DMS153 treated with DMSO at 0.1 percent for 48 hours (cell line): ENCODE measurements around the gene YIPF4.
"Not testable (repeated sequence)": the region's sequence is repeated elsewhere in the genome, so short reads cannot be mapped to it uniquely, and the experiment has no call there.

ENCODE experiments used
- DNase-seq: peaks from one replicate; lab custom pipeline; 2025; ENCODE audit not compliant: unreplicated experiment; lab: John Stamatoyannopoulos, UW

The YIPF4 gene

DNA sequence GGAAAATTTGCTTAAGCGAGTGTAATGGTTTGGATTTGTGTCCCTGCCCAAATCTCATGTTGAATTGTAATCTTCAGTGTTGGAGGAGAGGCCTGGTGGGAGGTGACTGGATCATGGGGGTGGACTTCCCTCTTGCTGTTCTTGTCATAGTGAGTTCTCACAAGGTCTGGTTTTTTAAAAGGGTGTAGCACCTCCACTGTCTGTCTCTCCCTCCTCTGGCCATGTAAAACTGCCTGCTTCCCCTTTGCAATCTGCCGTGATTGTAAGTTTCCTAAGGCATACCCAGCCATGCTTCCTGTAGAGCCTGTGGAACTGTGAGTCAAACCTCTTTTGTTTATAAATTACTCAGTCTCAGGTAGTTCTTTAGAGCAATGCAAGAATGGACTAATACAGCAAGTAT lies 6.6 kb downstream of the YIPF4 start:
- DNase-seq, result no peak

DNA sequence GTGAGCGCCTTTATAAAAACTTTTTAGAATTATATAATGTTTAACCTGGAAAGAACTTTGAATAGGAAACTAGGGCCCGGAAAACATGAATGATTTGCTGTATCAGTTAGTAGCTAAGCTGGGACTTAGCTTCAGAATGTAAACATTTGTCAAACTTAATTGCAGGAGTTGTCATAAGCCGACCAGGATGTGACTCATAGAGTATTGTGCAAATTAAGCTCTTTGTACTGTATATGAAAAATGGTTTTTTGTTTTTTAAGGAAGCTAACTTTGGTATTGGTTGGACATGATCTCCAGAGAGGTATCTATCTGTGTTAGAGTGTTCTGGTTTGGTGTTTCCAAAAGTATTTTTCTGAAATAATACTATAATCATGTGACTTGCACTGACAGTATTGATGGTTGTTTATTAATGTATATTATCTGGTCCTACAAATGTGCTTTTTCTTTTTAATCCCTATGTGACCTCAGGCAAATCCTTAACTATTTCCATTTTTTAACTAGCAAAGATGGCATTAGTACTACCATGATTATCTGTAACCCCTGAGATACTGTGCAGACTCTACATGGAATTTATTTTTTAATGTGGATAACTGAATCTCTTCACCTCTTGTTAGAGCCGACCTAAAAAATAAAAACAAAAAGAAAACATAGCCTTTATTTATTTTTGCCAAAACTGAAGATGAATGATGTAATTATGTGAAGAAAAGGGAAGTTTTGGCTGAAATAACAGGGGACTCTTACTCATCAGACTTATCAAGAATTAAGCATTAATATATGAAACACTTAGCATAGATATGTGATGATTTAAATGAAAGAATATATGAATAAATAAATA lies 11.7 kb downstream of the YIPF4 start:
- no peak for DNase-seq

DNA sequence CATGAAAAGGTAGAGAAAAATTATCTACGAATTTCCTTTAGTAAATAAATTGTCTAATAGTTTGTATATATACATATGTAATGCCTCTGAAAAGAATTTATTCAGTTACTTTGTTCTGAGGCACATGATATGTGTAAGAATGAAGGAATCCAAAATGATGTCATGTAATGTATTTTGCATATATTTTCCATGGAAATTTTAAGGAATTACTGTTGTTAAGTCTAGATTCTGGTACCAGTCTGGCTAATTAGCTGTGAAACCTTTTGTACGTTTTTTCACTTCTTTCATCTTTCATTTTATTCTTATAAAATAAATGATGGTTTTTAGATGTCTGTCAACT lies 12.3 kb downstream of the YIPF4 start:
- DNase-seq, result no peak

DNA sequence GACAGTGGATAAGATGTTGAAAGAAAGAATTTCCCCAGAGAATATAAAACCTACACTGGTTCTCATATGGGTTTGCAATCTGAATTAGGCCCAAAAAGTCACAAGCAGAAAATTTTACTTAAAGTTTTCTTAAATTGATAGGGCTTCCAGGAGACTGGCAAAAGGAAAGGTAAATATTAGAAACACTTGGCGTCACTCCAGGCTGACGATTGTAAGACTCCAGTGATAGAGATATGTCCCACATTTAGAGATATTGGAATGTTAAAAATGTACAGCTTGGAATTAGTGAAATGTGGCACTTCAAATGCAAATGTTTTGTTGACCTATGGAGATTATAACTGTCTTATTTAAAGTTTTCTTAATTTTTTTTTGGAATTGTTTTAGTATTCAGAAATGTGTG lies 14.0 kb downstream of the YIPF4 start:
- no peak for DNase-seq

DNA sequence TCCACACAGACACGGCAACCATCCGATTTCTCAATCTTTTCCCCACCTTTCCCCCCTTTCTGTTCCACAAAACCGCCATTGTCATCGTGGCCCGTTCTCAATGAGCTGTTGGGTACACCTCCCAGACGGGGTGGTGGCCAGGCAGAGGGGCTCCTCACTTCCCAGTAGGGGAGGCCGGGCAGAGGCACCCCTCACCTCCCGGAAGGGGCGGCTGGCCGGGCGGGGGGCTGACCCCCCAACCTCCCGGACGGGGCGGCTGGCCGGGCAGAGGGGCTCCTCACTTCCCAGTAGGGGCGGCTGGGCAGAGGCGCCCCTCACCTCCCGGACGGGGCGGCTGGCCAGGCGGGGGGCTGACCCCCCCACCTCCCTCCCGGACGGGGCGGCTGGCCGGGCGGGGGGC lies 15.8 kb downstream of the YIPF4 start:
- DNase-seq, result not testable (repeated sequence)

DNA sequence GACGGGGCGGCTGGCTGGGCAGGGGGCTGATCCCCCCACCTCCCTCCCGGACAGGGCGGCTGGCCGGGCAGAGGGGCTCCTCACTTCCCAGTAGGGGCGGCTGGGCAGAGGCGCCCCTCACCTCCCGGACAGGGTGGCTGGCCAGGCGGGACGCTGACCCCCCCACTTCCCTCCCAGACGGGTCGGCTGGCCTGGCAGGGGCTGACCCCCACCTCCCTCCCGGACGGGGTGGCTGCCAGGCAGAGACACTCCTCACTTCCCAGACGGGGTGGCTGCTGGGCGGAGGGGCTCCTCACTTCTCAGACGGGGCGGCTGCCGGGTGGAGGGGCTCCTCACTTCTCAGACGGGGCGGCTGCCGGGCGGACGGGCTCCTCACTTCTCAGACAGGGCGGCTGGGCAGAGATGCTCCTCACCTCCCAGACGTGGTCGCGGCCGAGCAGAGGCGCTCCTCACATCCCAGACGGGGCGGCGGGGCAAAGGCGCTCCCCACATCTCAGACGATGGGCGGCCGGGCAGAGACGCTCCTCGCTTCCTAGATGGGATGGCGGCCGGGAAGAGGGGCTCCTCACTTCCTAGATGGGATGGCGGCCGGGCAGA lies 16.4 kb downstream of the YIPF4 start:
- DNase-seq, result not testable (repeated sequence)

DNA sequence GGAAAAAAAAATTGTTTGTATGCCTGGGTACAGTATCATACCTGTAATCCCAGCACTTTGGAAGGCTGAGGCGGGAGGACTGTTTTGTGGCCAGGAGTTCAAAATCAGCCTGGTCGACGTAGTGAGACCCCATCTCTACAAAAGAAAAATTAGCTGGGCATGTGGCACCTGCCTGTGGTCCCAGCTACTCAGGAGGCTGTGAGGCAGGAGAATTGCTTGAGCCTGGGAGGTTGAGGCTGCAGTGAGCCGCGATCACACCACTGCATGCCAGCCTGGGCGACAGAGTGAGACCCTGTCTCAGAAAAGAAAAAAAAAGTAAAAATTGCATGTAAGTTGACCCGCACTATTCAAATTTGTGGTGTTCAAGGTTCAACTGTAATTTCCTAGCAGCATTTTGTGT lies 32.9 kb downstream of the YIPF4 start:
- no peak for DNase-seq

DNA sequence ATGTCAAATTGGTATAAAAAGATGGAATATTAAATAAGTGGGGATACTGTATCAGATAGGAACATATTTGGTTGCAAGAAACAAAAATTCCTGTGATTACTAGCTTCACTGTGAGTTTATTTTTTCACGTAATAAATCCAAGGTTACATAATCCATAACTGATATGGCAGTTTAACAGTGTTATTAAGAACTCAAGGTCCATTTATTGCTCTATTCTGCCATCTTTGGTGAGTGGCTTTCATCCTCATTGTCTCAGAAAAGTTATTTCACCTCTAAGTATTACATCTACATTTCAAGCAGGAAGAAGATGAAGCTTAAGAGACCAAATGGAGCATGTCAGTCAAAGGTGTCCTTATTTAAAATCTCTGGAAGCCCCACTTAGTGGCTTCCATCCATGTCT lies 37.2 kb downstream of the YIPF4 start:
- DNase-seq, result no peak

DNA sequence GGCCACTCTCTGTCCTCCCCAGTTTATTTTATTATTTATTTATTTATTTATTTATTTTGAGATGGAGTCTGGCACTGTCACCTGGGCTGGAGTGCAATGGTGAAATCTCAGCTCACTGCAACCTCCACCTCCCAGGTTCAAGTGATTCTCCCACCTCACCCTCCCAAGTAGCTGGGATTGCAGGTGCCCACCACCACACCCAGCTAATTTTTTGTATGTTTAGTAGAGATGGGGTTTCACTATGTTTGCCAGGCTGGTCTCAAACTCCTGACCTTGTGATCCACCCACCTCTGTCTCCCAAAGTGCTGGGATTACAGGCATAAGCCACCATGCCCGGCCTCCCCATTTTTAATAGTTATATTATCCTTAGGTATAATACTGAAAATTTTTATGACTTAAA lies 51.0 kb downstream of the YIPF4 start:
- DNase-seq, result not testable (repeated sequence)

DNA sequence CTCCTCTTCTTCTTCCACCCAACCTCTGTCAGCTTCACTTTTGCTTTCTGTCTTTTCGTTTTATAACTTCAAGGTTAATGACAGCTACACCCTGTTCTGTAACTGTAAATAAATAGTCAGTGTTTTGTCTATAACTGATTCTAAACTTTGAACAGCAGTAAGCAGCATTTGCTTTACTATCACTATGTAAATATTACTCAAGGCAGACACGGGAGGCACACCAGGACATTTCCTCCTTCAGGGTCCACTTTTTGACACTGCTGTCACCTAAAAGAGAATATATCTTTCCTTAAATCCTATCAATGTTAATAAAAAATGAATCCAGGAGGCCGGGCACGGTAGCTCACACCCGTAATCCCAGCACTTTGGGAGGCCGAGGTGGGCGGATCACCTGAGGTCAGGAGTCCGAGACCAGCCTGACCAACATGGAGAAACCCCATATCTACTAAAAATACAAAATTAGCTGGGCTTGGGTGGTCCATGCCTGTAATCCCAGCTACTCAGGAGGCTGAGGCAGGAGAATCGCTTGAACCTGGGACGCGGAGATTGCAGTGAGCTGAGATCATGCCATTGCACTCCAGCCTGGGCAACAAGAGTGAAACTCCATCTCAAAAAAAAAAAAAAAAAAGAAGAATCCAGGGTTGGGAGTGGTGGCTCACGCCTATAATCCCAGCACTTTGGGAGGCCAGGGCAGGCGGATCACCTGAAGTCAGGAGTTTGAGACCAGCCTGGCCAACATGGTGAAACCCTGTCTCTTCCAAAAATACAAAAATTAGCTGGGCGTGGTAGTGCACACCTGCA lies 51.7 kb downstream of the YIPF4 start:
- not testable (repeated sequence) for DNase-seq

DNA sequence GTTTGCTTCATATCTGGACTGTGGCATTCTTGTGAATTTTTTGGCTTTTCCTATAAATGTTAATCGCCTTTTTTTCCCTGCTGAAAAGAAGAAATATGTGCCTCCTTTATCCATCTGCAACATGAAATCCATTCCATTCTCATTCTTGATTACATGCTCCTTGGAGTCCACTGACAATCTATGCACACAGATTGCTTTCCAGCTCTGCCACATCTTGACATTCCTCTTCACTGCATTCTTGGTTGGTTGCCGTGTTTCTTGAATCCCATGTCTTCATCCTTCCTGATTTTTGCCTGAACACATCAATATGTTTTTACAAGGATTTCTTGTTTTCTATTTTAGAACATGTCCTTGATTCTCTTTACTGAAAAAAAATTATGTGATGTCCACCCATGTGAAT lies 52.4 kb downstream of the YIPF4 start:
- DNase-seq, result no peak

DNA sequence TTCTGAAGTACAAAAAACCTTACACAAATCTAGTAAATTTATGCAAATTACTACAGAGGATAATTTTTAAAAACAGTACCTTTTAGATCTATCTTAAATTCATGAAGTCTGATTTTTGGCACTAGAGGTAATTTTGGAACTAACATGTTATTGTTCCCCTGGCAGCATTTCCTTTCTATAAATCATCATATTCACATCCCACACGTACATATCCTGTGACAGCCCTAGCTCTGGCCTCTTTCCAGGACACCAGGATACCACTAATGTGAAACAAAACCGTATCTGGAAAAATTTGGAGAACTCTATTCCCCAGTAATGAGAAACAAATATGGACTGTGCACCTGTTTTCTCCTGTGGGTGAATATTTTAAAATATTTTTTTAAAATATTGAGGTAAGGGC lies 65.1 kb downstream of the YIPF4 start:
- DNase-seq, result no peak

DNA sequence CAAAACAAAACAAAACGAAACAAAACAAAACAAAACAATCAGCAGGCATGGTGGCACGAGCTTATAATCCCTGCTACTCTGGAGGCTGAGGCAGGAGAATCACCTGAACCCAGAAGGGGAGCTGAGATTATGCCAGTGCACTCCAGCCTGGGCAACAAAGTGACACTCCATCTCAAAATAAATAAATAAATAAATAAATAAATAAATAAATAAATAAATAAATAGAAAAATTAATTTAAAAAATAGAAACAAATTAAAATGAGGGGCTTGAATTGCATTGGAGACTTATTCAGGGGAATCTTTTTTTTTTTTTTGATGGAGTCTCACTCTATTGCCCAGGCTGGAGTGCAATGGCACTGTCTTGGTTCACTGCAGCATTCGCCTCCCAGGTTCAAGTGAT lies 73.1 kb downstream of the YIPF4 start:
- not testable (repeated sequence) for DNase-seq

DNA sequence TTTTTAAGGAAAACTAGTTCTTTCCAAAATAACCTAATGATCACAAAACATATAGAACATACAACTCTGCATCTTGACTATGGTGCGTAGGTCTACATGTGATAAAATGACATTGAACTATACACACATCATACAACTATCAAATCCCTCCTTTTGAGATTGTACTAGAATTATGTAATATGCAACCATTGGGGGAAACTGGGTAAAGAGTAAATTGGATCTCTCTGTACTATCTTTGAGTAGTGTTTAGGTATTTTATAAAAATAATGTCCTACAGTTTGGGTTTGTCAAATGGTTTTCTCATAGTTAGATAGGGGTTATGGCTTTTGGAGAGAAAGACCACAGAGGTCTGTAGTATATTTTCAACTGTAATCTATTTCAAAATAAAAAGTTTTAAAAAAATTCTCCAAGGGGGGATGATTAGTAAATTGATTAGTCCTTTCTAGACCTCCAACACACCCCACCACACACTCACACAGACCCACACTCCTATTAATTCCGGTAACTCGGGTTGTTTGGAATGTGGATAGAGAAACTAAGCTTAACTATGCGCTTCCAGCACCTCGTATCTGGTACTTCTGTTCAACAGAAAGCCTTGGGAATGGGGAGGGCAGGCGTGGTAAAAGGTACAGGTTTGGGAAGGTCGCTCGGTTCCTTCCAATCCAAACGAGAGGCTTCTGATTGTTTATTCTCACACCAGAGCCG lies 78.4 kb downstream of the YIPF4 start:
- DNase-seq, result peak; percentile 60

DNA sequence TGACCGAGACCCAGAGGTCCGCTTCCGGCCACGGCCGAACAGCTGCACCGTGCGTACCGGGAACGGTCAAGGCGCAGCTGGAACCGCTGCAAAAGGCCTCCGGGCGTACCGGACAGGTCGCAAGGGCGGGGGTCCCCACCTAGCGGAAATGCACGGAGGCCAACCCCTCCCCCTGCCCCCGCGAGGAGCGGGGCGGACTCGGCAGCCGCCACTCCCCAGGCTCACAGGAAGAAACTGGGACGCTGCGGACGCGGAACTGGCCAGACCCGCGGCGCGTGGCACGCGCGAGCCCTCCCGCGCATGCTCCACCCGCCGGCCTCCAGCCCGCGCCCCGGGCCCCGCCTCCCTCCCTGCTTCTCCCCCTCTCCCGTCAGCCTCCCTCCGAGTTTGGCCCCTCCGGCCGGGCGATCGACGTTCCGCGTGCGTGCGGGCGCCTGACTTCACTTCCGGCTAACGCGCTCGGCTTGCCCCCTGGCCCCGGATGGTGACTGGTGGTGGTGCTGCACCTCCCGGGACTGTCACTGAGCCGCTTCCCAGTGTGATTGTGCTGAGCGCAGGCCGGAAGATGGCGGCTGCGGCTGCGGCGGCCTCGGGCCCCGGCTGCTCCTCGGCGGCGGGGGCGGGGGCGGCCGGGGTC lies 79.1 kb downstream of the YIPF4 start, which contains the start of gene BIRC6:
TSS of gene BIRC6 (plus strand) at position 343 of the 637 bp plus-strand sequence. CDS start at position 482, 139 bp downstream.
- DNase-seq, result peak; percentile 88

DNA sequence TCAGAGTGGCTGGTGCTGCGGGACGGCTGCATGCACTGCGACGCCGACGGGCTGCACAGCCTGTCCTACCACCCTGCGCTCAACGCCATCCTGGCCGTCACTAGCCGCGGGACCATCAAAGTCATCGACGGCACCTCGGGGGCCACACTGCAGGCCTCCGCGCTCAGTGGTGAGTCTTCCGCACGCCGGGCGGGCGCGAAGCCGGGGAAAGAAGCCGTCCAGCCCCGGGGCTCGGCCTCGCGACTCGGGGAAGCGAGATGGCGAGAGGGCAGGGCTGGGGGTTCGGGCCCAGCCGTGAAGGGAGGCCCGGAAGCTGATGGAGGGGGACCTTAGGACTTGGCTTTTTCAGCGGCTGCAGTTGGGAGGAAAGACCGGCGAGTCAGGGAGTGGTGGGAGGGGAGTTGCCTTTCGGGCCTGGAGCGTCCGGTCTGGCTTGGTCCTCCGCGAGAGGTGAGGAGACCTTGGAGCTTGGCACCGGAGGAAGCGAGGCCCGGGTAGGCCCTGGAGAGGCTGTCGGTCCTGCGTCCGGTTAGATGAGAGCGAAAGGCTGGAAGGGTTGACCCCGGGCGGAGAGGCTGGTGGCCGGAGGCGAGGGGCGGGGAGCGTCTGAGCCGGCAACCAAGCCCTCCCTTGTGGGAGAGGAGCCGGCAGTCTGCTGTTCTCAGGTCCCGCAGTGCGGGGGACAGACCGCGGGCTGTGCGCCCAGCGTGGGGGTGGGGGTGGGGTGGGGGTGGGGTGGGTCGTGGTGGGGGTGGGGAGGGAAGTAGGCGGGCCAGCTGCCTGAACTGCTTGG lies 79.8 kb downstream of the YIPF4 start:
- no peak for DNase-seq

DNA sequence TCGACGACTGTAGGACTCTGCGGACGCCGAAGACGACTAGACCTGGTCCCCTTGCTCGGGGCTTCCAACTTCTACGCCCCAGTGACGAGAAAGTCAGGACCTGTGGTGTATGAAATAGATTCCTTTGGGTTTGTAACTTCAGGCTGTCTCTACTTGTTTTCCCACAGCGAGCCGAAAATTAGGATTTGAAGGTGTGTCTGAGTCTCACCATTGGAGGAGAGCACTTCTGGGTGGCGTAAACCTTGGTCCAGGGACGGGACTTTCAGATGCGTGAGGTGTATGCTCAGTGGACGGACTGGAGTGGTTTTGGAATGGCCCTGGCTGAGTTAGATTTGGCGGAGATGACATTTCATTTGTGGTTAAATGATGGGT lies 80.4 kb downstream of the YIPF4 start:
- no peak for DNase-seq

DNA sequence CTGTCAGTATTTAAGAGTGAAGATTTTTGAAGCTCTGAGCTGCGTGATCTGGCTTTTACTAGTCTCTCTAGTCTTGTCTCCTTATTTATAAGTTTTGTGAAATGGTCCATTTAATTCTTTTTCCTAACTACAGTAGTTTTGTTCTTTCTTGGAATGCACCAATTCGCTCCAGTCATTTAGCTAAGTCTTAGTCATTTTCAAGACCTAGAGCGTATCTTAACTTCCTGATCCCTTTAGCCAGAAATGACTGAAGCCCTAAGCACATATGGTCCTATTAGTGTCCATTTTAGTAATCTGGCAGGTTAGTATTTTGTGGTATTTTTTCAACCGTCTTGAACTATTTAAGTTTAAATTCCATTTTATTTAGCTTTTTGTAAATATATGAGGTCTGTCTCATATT lies 82.7 kb downstream of the YIPF4 start:
- no peak for DNase-seq

DNA sequence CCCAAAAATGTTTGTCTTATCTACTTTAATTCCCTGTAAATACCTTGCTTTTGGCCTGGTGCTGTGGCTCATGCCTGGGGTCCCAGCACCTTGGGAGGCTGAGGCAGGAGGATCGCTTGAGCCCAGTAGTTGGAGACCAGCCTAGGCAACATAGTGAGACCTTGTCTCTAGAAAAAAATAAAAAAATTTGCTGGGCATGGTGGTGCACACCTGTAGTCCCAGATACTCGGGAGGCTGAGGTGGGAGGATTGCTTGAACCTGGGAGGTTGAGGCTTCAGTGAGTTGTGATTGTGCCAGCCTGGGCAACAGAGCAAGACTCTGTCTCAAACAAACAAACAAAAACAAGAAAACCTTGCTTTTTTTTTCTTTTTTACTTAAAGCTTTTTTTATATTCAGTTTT lies 85.3 kb downstream of the YIPF4 start:
- not testable (repeated sequence) for DNase-seq

DNA sequence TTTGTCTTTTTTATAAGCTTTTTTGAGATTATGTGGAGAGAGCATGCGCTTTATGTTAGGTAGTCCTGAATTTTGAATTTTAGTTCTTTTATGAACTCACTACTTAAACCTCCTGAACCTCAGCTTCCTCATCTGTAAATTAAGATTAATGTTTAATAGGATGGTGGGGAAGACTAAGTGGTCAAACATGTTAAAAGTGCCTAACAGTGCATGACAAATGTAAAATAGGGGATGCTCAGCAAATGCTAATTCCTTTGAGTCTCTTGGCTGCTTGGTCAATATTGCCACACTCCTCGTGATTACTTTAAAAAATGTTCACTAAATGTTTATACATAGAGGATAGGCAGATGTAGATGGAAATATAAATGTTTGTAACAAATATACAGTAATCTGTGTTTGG lies 85.9 kb downstream of the YIPF4 start:
- DNase-seq, result no peak
